ENCODE results near the gene RPS15. TPM values are rescaled to one million over a fixed set of nuclear protein-coding genes. Genes with fewer than 3 reads are reported as not detected.
"Not testable (repeated sequence)": the region's sequence is repeated elsewhere in the genome, so short reads cannot be mapped to it uniquely, and the experiment has no call there.

Gene RPS15
- total RNA-seq, 4 donors from 2014 or later = 1,291 to 3,466 (median 2,344) TPM

DNA sequence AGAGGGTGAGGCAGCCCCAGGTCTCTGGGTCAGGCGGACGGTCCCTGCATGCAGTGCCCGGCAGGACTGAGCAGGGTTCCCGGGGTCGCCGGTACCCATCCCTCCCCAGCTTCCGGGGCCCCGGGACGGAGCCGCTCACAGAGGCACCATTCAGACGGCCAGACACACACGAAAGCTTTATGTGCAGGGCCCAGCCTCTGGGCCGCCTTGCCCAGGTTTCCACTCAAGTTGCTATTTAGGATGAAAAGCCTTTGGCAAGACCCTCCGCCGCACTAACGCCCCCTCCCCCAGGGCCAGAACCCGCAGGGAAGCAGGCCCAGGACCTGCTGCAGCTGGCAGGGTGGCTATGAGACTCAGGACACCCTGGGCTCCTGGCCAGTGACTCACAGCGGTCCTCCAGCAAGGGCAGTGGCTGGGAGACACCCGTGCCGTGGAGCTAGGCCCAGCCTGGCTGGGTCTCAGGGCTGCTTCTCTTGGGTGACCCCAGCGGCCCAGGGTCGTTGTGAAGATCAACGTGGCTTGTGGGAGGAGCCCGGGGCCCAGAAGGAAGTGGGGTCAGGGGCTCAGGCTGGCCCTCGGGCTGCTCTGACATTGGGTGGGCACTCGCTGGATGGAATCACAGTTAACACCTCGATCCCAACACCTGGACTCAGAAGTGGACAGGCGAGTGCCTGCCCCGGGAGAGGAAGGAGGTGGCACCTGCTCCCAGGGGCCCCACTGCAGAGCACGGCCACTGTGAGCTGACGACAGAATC is 36.0 kb downstream of the RPS15 start:
- H3K4me3 ChIP-seq = no peak overlapping the region
- H3K27me3 ChIP-seq = peaks cover 57% of the 10 kb centered on the region
- TF ChIP-seq, protein P1, sequence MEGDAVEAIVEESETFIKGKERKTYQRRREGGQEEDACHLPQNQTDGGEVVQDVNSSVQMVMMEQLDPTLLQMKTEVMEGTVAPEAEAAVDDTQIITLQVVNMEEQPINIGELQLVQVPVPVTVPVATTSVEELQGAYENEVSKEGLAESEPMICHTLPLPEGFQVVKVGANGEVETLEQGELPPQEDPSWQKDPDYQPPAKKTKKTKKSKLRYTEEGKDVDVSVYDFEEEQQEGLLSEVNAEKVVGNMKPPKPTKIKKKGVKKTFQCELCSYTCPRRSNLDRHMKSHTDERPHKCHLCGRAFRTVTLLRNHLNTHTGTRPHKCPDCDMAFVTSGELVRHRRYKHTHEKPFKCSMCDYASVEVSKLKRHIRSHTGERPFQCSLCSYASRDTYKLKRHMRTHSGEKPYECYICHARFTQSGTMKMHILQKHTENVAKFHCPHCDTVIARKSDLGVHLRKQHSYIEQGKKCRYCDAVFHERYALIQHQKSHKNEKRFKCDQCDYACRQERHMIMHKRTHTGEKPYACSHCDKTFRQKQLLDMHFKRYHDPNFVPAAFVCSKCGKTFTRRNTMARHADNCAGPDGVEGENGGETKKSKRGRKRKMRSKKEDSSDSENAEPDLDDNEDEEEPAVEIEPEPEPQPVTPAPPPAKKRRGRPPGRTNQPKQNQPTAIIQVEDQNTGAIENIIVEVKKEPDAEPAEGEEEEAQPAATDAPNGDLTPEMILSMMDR (IDR thresholded peaks at IDR 0.05) = no peak
- TF ChIP-seq POLR2A (IDR thresholded peaks at IDR 0.05) = no peak
- TF ChIP-seq EP300 (IDR thresholded peaks at IDR 0.05) = no peak
- no peak for TF ChIP-seq POLR2AphosphoS5 (IDR thresholded peaks at IDR 0.05)
- WGBS, 2 donors (ENCODE audit: low coverage in 1 of 2) = 60% methylated on average over 2 of the region's 31 CpGs; no CpG with 5 or more reads in 1 of the 2 donors
- H3K36me3 ChIP-seq = peaks cover 0 to 38% of the 10 kb centered on the region in 2 donors
- peaks cover 6 to 79% (median 35%) of the 10 kb centered on the region in 3 donors for H3K4me1 ChIP-seq
- ATAC-seq = no peak
- H3K27ac ChIP-seq = no peak overlapping the region
- H3K9me3 ChIP-seq = no peaks in the 10 kb centered on the region

DNA sequence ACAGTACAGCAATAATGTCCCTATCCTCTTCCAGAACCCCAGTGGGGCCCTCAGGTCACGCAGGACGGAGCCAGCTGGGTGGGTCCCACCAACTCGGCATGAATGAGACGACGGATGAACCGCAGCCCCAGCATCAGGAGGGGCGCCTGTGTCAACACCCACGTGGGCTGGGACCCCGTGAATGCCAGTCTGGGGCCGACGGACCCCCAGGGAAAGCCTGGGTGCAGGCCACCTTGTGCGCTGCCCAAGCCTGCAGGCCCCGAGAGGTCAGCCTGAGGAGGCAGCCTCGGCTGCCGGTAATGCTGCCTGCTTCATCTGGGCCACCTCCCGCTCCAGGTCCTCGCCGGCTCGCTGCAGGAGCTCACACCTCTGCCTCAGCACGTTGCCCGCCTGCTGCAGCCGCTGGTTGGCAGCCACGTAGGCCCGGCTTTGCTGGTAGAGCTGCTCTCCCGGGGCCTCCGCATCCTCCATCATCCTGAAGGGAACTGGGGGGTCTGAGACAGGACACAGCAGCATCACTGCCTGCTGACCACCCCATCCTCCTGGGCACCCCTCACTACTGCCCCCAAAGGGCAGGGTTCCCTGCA is 36.7 kb downstream of the RPS15 start:
- H3K27me3 ChIP-seq = peaks cover 50% of the 10 kb centered on the region
- TF ChIP-seq EP300 (IDR thresholded peaks at IDR 0.05) = no peak
- TF ChIP-seq, protein P1 (IDR thresholded peaks at IDR 0.05) = no peak
- no peak for TF ChIP-seq POLR2A (IDR thresholded peaks at IDR 0.05)
- TF ChIP-seq POLR2AphosphoS5 (IDR thresholded peaks at IDR 0.05) = no peak
- peaks cover 0 to 38% of the 10 kb centered on the region in 2 donors for H3K36me3 ChIP-seq
- peaks cover 4 to 79% (median 36%) of the 10 kb centered on the region in 3 donors for H3K4me1 ChIP-seq
- H3K4me3 ChIP-seq = no peak overlapping the region
- WGBS, 2 donors (ENCODE audit: low coverage in 1 of 2) = no CpG with 5 or more reads among the region's 26 CpGs
- ATAC-seq = no peak
- H3K27ac ChIP-seq = no peak overlapping the region
- no peaks in the 10 kb centered on the region for H3K9me3 ChIP-seq

DNA sequence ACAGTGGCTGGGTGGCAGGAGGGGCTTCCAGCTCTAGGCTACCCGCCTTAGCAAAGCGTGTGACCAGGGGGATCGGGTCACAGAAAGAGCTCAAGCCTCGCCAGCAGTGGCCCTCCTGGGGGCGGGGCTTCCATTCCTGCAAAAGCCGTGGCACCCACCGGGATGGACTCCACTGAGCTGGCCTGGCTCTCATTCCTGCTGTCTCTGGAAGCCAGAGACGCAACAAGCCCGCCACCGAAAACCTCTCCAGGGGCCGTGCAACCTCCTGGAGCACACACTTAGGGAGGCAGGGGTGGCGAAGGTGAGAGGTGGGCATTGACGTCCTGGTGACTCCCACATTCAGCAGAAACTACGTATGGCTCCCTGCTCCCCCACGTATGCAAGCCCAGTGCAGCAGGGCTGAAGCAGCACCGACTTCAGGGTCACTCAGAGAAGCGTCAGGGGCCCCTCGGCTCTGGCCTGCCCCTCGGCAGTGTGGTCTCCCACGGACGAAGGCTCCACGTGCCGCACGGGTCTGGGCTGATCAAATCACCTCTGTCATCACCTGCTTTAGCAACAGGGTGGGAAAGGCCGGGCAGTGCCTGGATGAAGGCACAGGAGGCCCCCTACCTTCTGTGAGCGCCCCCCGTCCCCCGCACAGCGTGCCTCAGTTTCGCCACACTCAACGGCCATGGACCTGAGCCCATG is 37.7 kb downstream of the RPS15 start:
- H3K36me3 ChIP-seq = peaks cover 0 to 38% of the 10 kb centered on the region in 2 donors
- 81% methylated on average over 4 of the region's 31 CpGs; no CpG with 5 or more reads in 1 of the 2 donors for WGBS, 2 donors (ENCODE audit: low coverage in 1 of 2)
- H3K4me3 ChIP-seq = no peak overlapping the region
- no peak for ATAC-seq
- peaks cover 40% of the 10 kb centered on the region for H3K27me3 ChIP-seq
- H3K9me3 ChIP-seq = no peaks in the 10 kb centered on the region
- peaks cover under 1 to 71% (median 26%) of the 10 kb centered on the region in 3 donors for H3K4me1 ChIP-seq
- TF ChIP-seq, protein P1 (IDR thresholded peaks at IDR 0.05) = no peak
- TF ChIP-seq EP300 (IDR thresholded peaks at IDR 0.05) = no peak
- H3K27ac ChIP-seq = no peak overlapping the region

DNA sequence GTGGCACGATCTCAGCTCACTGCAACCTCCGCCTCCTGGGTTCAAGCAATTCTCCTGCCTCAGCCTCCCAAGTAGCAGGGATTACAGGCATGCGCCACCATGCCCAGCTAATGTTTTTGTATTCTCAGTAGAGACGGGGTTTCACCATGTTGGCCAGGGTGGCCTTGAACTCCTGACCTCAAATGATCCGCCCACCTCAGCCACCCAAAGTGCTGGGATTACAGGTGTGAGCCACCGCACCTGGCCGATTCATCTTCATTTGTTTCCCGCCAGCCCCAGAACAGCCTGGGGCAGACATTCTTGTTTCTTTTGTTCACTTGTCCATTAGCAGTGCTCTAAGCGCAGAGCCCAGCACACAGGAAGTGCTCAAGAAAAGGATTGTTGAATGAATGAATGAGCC is 38.9 kb downstream of the RPS15 start:
- Histone ChIP-seq H3K4me1 (peaks cover 0 to 59% (median 19%) of the 10 kb centered on the region in 3 donors), H3K27me3 (peaks cover 28% of the 10 kb centered on the region), H3K36me3 (peaks cover 0 to 38% of the 10 kb centered on the region in 2 donors)
- WGBS, 2 donors (ENCODE audit: low coverage in 1 of 2) = 86% methylated on average over 9 of the region's 9 CpGs; no CpG with 5 or more reads in 1 of the 2 donors
- not testable (repeated sequence) for H3K27ac ChIP-seq, H3K9me3 ChIP-seq, H3K4me3 ChIP-seq, ATAC-seq

DNA sequence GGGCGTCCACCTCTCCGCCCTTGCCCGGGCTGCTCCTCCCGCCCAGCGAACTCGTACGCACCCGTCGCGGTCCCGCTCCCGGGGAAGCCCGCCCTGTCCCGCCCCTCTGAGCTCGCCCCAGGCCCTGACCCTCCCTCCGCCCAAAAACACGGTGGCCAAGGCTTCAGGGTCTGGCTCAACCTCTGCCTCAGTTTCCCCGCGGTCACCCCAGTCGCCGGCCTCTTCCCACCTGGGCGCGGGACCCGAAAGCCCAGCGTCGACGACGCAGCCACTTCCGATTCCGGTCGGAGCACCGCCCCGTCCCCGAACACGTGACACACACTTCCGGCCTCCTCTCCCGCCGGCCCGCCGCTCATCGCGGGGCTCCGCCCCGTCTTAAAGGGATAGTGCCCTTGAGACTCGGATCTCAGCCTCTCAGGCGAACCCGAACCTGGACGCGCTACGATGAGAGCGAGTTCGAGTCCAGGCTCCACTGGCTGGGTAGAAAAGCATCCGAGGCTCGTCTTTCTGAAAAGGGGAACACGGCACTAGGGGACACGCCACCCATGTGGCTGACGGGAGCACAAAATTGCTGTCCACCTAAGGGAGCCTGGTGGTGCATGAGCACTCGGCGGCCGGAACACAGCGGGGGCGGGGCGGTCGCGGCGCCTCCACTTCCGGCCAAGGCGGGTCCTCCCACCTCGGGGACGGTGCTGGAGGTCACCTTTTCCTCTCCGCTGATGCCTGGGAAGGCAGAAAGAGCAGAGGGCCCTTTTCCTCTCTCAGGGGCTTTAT is 40.9 kb downstream of the RPS15 start, which contains the start of gene C19orf25:
Gene C19orf25 (minus strand): TSS at position 282 of the 774 bp plus-strand sequence. CDS start 312 bp downstream, outside the sequence.
- Histone ChIP-seq H3K27ac (peak within 1 kb of the TSS in 3 of 4 donors; percentile 73 to 85 (median 77)), H3K4me3 (peak within 1 kb of the TSS; percentile 59 to 92), H3K27me3 (peaks cover 8% of the 10 kb centered on the region), H3K9me3 (no peaks in the 10 kb centered on the region), H3K4me1 (peaks cover 0 to 39% (median 12%) of the 10 kb centered on the region in 3 donors), H3K36me3 (peaks cover 0 to 34% of the 10 kb centered on the region in 2 donors)
- peak; percentile 97 for ATAC-seq
- TF ChIP-seq, protein P1 (IDR thresholded peaks at IDR 0.05) = peak in 1 of 4 experiments; percentile 20
- TF ChIP-seq EP300 (IDR thresholded peaks at IDR 0.05) = no peak
- TF ChIP-seq POLR2A (IDR thresholded peaks at IDR 0.05) = peak; percentile 65 to 76
- peak; percentile 76 for TF ChIP-seq POLR2AphosphoS5 (IDR thresholded peaks at IDR 0.05)
- WGBS, 2 donors (ENCODE audit: low coverage in 1 of 2) = 0% methylated on average over 9 of the region's 71 CpGs; no CpG with 5 or more reads in 1 of the 2 donors
